Liver (tissue), 9 donors: Measurements from ENCODE around the gene P2RY10. TPM values are rescaled to one million over a fixed set of nuclear protein-coding genes. Genes with fewer than 3 reads are reported as not detected.
A peak's percentile ranks its signal among the peaks of the same experiment; 100 is the strongest.

ENCODE experiments used
- DNase-seq: peaks from one replicate; pipeline ENCODE4 v3.0.0-alpha.2; 2017; ENCODE audit warnings: low spot score
- H3K27ac ChIP-seq, 2 donors: one replicate each; pipeline ENCODE4 v1.7.0; 2013; ENCODE audit warnings: inconsistent platforms in 2 of 2, low read length in 2 of 2, control low read depth in 1 of 2, low read depth in 1 of 2, mild to moderate bottlenecking in 1 of 2
- H3K27me3 ChIP-seq, 4 donors: one replicate each; pipeline versions ENCODE4 v1.6.1 to v1.7.0; 2013; ENCODE audit warnings: low read length in 3 of 4, inconsistent platforms in 1 of 4, mild to moderate bottlenecking in 1 of 4, moderate library complexity in 1 of 4; ENCODE audit not compliant: control insufficient read depth in 4 of 4, insufficient read depth in 4 of 4
- H3K36me3 ChIP-seq, 4 donors: one replicate each; pipeline versions ENCODE4 v1.6.1 to v1.7.0; 2013; ENCODE audit warnings: low read length in 3 of 4, mild to moderate bottlenecking in 3 of 4, low read depth in 1 of 4, moderate library complexity in 1 of 4; ENCODE audit not compliant: control insufficient read depth in 4 of 4, insufficient read depth in 3 of 4
- H3K4me1 ChIP-seq, 4 donors: one replicate each; pipeline versions ENCODE4 v1.6.1 to v1.7.0; 2013; ENCODE audit warnings: low read length in 3 of 4, mild to moderate bottlenecking in 3 of 4, moderate library complexity in 1 of 4; ENCODE audit not compliant: control insufficient read depth in 4 of 4, insufficient read depth in 4 of 4
- H3K4me3 ChIP-seq, 3 donors: one replicate each; pipeline versions ENCODE4 v1.6.1 to v1.7.0; 2013; ENCODE audit warnings: low read length in 3 of 3, control low read depth in 1 of 3, low read depth in 1 of 3, mild to moderate bottlenecking in 1 of 3
- H3K9ac ChIP-seq, 2 donors: one replicate each; pipeline ENCODE4 v1.7.0; 2013; ENCODE audit warnings: low read length in 2 of 2, mild to moderate bottlenecking in 2 of 2, moderate library complexity in 2 of 2, control low read depth in 1 of 2, low read depth in 1 of 2
- H3K9me3 ChIP-seq, 4 donors: one replicate each; pipeline versions ENCODE4 v1.6.1 to v1.7.0; 2013; ENCODE audit warnings: low read length in 3 of 4; ENCODE audit not compliant: control insufficient read depth in 4 of 4
- EGR1 ChIP-seq, 2 donors: IDR thresholded peaks; 2 replicates each; pipeline ENCODE4 v1.6.1; 2016 to 2018; ENCODE audit warnings: antibody characterized with exemption in 2 of 2, low read depth in 2 of 2
- FOXA1 ChIP-seq: IDR thresholded peaks from 2 replicates; pipeline ENCODE4 v1.6.1; 2016; ENCODE audit warnings: antibody characterized with exemption
- FOXA2 ChIP-seq: IDR thresholded peaks from 2 replicates; pipeline ENCODE4 v1.6.1; 2016; ENCODE audit warnings: antibody characterized with exemption
- GABPA ChIP-seq, 2 donors: IDR thresholded peaks in 1 of 2; conservative IDR thresholded peaks in 1 of 2; 2 replicates each; pipeline ENCODE4 v1.6.1; 2016; ENCODE audit warnings: antibody characterized with exemption in 2 of 2, mild to moderate bottlenecking in 1 of 2, moderate library complexity in 1 of 2
- HNF4A ChIP-seq, 2 donors: conservative IDR thresholded peaks; 2 replicates each; pipeline ENCODE4 v1.6.1; 2016; ENCODE audit warnings: antibody characterized with exemption in 2 of 2, mild to moderate bottlenecking in 2 of 2
- HNF4G ChIP-seq: IDR thresholded peaks from 2 replicates; pipeline ENCODE4 v1.6.1; 2016; ENCODE audit warnings: antibody characterized with exemption
- JUND ChIP-seq, 2 donors: IDR thresholded peaks; 2 replicates each; pipeline ENCODE4 v1.6.1; 2016; ENCODE audit warnings: antibody characterized with exemption in 2 of 2
- NR2F2 ChIP-seq: IDR thresholded peaks from 2 replicates; pipeline ENCODE4 v1.6.1; 2016; ENCODE audit warnings: antibody characterized with exemption
- RXRA ChIP-seq, 2 donors: IDR thresholded peaks; 2 replicates each; pipeline ENCODE4 v1.6.1; 2017 to 2018; ENCODE audit warnings: antibody characterized with exemption in 2 of 2, mild to moderate bottlenecking in 1 of 2
- SP1 ChIP-seq: IDR thresholded peaks from 2 replicates; pipeline ENCODE4 v1.6.1; 2018; ENCODE audit warnings: antibody characterized with exemption, mild to moderate bottlenecking
- TAF1 ChIP-seq: conservative IDR thresholded peaks from 2 replicates; pipeline ENCODE4 v1.6.1; 2016; ENCODE audit warnings: antibody characterized with exemption, mild to moderate bottlenecking
- YY1 ChIP-seq: IDR thresholded peaks from 2 replicates; pipeline ENCODE4 v1.6.1; 2016; ENCODE audit warnings: antibody characterized with exemption, mild to moderate bottlenecking
- WGBS: extraction: QIAGEN DNeasy Blood & Tissue Kit; methylation state at CpG from one replicate; pipeline ENCODE4 v1.1.7; 2013; 5-methylcytosine and 5-hydroxymethylcytosine counted together
- polyA plus RNA-seq, 2 donors: library from polyadenylated mRNA; stranded (reverse) in 1 of 2; unstranded in 1 of 2; fragments of 200-250 nt in 1 of 2; fragments of >200 nt in 1 of 2; fragmentation: Nextera tagmentation in 1 of 2; extraction: Ambion mirVana in 1 of 2; gene quantifications; one replicate each; pipeline versions ENCODE4 v1.2.1 to v1.2.3, GENCODE V29; 2013 to 2015
- total RNA-seq, 2 donors: library from RNA; depleted of rRNA; stranded (reverse); fragments of >200 nt; gene quantifications; one replicate each; pipeline ENCODE4 v1.2.3, GENCODE V29; 2014
- TF ChIP-seq, protein P1 (sequence below): IDR thresholded peaks from 2 replicates; pipeline ENCODE4 v1.6.1; 2016; ENCODE audit warnings: antibody characterized with exemption
- TF ChIP-seq, protein P2 (sequence below): IDR thresholded peaks from 2 replicates; pipeline ENCODE4 v1.6.1; 2016; ENCODE audit warnings: antibody characterized with exemption
- TF ChIP-seq, protein P3 (sequence below): IDR thresholded peaks from 2 replicates; pipeline ENCODE4 v1.6.1; 2016; ENCODE audit warnings: antibody characterized with exemption, mild to moderate bottlenecking
- TF ChIP-seq, protein P4 (sequence below): fragments of 150-350 bp; IDR thresholded peaks from 2 replicates; pipeline ENCODE4 v1.5.1; 2017; ENCODE audit warnings: improper control_type of control experiment, low read depth, low read length; ENCODE audit not compliant: missing input control
- TF ChIP-seq, protein P5 (sequence below): IDR thresholded peaks from 2 replicates; pipeline ENCODE4 v1.6.1; 2016; ENCODE audit warnings: antibody characterized with exemption
- donor health status: healthy.
- donor health status: healthy.
- donor health status: healthy.
- donor health status: healthy.
- donor health status: healthy.

The P2RY10 gene
- total and polyA plus RNA-seq, 4 donors, result 0.17 to 1.8 (median 0.25) TPM

DNA sequence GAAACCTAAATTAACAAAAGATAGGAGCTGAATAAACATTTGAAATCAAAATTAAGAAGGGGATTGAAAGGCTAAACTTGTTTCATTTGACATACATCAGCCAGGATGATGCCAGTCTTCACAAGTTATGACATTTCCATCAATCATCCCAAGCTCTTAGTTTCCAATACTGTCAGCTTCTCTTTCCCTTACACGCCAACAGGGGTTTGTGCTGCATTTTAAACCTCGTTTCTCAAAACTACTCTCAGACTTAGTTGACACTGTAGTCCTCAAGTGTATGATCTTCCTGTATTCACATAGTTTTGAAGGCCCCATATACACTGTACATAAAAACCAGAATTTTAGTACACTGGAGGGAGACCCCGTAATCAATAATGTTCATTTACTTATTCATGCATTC, 840 bp upstream of the P2RY10 start (continued):
- TF ChIP-seq, protein P1, sequence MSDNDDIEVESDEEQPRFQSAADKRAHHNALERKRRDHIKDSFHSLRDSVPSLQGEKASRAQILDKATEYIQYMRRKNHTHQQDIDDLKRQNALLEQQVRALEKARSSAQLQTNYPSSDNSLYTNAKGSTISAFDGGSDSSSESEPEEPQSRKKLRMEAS, result no peak
- TF ChIP-seq, protein P2, sequence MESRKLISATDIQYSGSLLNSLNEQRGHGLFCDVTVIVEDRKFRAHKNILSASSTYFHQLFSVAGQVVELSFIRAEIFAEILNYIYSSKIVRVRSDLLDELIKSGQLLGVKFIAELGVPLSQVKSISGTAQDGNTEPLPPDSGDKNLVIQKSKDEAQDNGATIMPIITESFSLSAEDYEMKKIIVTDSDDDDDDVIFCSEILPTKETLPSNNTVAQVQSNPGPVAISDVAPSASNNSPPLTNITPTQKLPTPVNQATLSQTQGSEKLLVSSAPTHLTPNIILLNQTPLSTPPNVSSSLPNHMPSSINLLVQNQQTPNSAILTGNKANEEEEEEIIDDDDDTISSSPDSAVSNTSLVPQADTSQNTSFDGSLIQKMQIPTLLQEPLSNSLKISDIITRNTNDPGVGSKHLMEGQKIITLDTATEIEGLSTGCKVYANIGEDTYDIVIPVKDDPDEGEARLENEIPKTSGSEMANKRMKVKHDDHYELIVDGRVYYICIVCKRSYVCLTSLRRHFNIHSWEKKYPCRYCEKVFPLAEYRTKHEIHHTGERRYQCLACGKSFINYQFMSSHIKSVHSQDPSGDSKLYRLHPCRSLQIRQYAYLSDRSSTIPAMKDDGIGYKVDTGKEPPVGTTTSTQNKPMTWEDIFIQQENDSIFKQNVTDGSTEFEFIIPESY, result no peak
- no peak for TF ChIP-seq RXRA (IDR thresholded peaks at IDR 0.05)
- TF ChIP-seq JUND (IDR thresholded peaks at IDR 0.05), result no peak
- no peak for TF ChIP-seq EGR1 (IDR thresholded peaks at IDR 0.05; ENCODE audit: low read depth in 2 of 2)

- Histone ChIP-seq H3K9ac (peak overlapping the region in 1 of 2 donors; percentile 31), H3K9me3 (no peaks in the 10 kb centered on the region), H3K27me3 (no peaks in the 10 kb centered on the region), H3K27ac (no peak overlapping the region), H3K4me1 (no peaks in the 10 kb centered on the region), H3K4me3 (no peak overlapping the region), H3K36me3 (no peaks in the 10 kb centered on the region)
- WGBS, result 51% methylated on average over 1 of the region's 1 CpG
- no peak for TF ChIP-seq RXRA (IDR thresholded peaks at IDR 0.05)
- TF ChIP-seq, protein P3, sequence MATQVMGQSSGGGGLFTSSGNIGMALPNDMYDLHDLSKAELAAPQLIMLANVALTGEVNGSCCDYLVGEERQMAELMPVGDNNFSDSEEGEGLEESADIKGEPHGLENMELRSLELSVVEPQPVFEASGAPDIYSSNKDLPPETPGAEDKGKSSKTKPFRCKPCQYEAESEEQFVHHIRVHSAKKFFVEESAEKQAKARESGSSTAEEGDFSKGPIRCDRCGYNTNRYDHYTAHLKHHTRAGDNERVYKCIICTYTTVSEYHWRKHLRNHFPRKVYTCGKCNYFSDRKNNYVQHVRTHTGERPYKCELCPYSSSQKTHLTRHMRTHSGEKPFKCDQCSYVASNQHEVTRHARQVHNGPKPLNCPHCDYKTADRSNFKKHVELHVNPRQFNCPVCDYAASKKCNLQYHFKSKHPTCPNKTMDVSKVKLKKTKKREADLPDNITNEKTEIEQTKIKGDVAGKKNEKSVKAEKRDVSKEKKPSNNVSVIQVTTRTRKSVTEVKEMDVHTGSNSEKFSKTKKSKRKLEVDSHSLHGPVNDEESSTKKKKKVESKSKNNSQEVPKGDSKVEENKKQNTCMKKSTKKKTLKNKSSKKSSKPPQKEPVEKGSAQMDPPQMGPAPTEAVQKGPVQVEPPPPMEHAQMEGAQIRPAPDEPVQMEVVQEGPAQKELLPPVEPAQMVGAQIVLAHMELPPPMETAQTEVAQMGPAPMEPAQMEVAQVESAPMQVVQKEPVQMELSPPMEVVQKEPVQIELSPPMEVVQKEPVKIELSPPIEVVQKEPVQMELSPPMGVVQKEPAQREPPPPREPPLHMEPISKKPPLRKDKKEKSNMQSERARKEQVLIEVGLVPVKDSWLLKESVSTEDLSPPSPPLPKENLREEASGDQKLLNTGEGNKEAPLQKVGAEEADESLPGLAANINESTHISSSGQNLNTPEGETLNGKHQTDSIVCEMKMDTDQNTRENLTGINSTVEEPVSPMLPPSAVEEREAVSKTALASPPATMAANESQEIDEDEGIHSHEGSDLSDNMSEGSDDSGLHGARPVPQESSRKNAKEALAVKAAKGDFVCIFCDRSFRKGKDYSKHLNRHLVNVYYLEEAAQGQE, result no peak
- DNase-seq, result no peak
Measured at GRCh38 chrX:78946178-78946931, 1.2 kb downstream of the P2RY10 start.

DNA sequence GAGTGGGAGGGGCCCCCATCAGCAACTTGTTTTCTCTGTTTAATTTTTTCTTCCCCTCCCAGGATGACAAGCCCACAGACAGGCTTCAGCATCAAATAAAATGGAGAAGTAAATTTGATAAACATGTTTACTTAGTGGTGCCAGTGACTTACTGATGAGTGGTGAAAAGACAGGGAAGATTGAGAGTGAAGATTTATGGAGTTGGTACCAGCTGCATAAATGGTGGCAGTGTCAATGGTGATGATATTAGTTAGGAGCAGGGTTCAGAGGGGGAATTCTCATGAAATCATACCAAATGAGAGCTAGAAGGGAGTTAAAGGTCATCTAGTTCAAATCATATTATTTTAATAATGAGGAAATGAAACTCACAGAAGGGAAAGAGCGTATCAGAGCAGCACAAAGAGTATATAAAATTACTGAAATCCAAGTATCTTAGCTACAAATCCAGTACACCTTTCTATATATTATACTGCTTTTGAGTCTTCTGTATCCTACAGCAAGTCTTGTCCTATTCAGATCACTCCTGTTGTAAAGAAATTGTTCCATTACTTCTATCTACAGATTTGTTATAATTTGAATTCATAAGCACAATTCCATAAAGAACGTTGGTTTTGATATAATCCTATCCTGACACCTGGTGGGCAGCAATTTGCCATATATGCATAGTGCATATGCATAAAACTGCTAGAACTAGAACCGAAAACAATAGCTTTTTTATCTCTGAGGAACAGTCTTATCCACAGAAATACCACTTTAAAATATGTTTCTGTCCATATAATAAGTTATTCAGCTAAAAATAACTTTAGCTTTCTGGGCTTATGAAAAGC, 5.0 kb downstream of the P2RY10 start:
- 54% methylated on average over 3 of the region's 3 CpGs for WGBS
- TF ChIP-seq, protein P2, result no peak
- TF ChIP-seq TAF1, result no peak
- TF ChIP-seq JUND (IDR thresholded peaks at IDR 0.05), result no peak
- no peak for TF ChIP-seq YY1
- no peak for TF ChIP-seq RXRA (IDR thresholded peaks at IDR 0.05)
- TF ChIP-seq, protein P1, result no peak
- no peak for TF ChIP-seq GABPA (IDR thresholded peaks at IDR 0.05 in 1 of 2, conservative IDR thresholded peaks at IDR 0.05 in 1 of 2)
- TF ChIP-seq NR2F2, result no peak
- TF ChIP-seq, protein P4, sequence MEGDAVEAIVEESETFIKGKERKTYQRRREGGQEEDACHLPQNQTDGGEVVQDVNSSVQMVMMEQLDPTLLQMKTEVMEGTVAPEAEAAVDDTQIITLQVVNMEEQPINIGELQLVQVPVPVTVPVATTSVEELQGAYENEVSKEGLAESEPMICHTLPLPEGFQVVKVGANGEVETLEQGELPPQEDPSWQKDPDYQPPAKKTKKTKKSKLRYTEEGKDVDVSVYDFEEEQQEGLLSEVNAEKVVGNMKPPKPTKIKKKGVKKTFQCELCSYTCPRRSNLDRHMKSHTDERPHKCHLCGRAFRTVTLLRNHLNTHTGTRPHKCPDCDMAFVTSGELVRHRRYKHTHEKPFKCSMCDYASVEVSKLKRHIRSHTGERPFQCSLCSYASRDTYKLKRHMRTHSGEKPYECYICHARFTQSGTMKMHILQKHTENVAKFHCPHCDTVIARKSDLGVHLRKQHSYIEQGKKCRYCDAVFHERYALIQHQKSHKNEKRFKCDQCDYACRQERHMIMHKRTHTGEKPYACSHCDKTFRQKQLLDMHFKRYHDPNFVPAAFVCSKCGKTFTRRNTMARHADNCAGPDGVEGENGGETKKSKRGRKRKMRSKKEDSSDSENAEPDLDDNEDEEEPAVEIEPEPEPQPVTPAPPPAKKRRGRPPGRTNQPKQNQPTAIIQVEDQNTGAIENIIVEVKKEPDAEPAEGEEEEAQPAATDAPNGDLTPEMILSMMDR, result no peak
- TF ChIP-seq, protein P5, sequence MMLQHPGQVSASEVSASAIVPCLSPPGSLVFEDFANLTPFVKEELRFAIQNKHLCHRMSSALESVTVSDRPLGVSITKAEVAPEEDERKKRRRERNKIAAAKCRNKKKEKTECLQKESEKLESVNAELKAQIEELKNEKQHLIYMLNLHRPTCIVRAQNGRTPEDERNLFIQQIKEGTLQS, result no peak
- TF ChIP-seq EGR1 (IDR thresholded peaks at IDR 0.05; ENCODE audit: low read depth in 2 of 2), result no peak
- TF ChIP-seq FOXA2, result no peak
- TF ChIP-seq HNF4A (conservative IDR thresholded peaks at IDR 0.05), result no peak
- no peak for TF ChIP-seq SP1
- TF ChIP-seq FOXA1, result no peak
- no peak for TF ChIP-seq HNF4G

More for the DNA sequence above, 5.0 kb downstream of the P2RY10 start:
- Histone ChIP-seq H3K27ac (no peak overlapping the region), H3K9me3 (no peaks in the 10 kb centered on the region), H3K36me3 (no peaks in the 10 kb centered on the region), H3K4me3 (no peak overlapping the region), H3K4me1 (no peaks in the 10 kb centered on the region), H3K9ac (no peak overlapping the region), H3K27me3 (no peaks in the 10 kb centered on the region)
- no peak for DNase-seq
